Measurements from ENCODE around the gene DNAL1. TPM values are rescaled to one million over a fixed set of nuclear protein-coding genes. Genes with fewer than 3 reads are reported as not detected.

Gene DNAL1
- total RNA-seq, 1 donor from 2014 or later: 5.9 TPM

DNA sequence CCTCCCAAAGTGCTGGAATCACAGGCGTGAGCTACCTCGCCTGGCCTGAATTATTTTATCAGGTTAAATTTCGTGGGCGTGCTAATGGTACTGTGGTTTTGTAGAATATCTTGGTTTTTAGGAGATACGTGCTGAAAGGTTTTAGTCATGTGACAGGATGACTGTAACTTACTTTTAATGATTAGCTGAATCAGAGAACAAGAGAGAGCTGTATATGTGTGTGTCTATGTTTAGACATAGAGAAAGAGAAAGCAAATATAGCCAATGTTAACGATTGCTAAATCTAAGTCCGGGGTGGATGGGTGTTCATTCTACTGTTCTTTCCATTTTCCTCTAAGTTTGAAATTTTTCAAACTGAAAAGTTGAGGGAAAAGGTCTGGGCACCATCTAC, 78.6 kb downstream of the DNAL1 start:
- DNase-seq (ENCODE audit: low read depth, low spot score): no peak

DNA sequence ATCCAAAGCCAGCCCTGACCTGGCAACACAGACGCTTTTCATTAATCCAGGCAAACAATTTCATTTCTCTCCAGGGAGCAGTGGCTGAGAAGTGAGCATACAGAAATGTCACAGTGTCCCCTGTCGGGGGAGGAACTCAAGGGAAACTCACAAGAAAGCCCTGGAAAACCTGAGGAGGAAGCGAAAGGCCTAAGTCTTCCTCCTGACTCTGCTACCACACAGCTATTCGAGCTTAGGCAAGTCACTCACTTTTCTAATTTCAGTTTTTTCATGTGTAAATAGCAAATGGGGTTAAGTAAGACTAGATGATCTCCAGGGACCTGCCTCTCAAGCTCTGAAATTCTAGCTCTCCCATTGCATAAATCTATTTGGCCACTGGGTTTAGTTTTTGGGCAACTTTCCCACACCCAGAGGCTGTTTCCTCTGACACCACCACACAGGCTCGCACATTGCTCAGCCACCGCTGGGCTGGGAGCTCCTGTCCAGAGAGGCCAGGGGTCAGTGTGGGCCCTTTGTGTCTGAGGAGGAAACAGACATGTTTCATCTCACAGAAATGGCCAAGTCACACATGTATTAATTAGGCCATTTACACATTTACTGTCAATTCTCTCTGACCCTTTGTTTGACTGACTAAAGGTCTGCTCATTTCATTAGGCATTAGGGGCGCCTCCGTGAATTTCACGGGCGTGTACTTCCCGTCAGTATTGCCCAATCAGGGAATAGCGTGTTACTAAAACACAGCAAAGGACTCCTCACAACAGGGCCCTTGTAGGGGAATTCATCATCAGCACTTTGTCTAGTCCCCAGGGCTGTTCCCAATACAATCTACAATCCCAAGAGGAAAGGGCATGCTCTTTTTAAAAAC, 79.2 kb downstream of the DNAL1 start:
- peak; percentile 88 for DNase-seq (ENCODE audit: low read depth, low spot score)

DNA sequence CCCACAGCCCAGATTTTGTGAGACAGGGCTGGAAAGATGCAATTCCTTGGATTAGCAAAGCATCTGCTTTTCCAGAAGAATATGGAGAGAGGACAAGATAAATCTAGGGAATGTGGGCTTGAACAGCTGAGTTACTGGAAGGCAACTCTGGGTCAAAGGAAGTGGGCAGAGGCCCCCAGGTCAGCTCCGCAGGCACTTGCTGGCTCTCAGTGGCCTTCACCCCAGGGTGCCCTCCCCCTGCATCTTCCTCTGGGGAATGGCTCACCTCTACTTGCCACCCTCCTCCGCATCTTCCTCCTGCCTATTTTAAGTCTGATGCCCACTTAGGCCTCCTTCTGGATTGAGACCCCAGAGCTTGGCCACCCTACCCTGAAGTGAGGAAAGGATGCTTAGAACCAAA, 79.9 kb downstream of the DNAL1 start:
- no peak for DNase-seq (ENCODE audit: low read depth, low spot score)

DNA sequence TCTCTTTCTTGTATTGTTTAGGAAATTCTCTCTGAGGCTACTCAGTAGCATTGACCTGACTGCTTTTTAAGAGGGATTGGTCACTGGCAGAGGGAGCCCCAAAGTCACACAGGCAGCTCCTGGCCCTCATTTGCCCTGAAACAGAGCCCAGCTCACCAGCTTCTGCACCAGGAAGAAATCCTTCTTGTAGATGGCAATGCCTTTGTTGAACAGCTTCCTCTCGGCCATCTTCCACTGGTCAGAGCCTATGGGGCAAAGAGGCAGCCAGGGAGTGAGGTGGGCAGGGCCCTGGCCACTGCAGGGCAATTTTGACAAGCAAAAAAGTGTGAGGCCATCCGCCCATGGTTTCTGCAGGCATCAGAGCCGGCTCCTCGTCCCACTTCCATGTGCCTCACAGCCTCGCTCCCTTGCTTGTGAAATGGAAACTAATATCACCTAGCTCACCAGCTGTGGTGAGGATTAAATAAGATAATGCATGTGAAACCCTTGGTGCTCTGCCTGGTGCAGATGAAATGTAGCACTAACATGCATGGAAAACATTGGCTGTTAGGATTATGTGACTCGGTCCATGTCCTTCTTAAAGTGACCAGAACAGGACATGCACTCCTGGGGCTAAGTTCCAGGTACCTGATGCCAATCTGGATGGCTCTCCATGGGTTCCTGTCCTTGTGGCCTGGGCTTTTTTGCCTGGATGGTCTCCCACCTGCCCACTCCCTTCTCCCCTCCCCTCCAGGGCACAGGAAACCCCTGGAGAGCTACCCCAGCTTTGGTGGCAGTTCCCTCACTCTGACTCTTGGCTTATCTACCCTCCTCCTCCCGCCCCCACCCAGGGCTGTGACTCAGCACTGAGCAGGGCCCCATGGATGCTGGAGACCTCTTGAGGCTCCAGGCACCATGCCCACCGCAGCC, 80.6 kb downstream of the DNAL1 start:
- no peak for DNase-seq (ENCODE audit: low read depth, low spot score)

DNA sequence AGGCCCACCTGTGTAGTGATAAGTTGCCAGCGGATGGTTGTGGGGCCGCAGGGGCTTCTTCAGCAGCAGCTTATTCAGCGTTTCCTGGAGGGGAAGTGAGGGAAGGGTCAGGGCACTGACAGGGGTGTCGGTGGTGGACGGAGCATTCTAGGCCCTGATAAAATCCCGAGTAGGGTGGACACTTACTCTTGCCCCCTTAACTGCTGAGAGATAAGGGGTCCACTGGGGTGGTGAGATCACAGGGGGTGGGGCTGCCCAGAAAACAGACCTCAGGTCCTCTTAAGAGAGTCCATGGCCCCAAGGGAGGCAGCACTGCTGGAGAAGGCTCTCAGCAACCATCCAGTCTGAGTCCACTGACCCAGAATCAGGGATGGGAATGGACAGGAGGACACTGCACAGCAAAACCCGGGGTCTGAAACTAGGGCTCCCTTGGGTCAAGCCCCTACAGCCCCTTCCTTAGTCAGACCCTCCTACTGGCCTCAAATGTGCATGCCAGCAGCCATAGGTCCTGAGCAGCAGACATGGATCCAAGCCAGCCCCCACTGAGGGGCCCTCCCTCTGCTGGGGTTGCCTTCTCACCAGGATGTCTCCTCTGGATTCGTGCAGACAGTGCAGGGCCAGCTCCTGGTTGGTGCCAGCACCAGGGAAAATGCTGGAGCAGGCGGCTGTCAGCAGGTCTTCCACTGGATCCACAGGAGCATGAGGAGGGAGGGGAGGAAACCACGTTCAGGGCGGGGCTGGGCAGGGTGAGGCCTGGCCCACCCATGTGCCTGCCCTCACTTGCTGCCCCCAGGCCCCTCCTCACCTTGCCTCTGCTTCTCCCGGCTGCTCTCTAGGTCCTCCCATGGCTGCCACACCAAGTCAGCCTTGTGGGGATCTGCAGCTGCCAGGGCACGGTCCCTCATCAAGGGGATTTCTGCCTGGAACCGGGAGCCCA, 81.5 kb downstream of the DNAL1 start:
- no peak for DNase-seq (ENCODE audit: low read depth, low spot score)

DNA sequence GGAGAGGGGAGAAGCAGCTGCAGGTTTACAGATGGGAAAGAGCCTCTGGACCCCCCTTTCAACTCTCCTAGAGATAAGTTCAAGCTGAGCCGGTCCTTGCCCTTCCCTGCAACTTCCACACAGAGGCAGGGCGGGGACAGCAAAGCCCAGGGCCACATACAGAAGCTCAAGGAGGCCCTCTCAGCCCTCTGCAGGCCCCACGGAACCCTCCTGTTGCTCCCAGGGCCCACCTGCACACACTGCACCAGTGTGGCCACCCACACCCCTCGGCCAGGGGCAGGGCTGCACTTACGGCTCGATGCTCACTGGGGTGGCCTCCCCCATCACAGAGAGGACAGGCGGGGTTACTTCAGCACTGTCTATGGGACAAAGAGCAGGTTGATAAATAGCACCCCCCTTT, 82.4 kb downstream of the DNAL1 start:
- no peak for DNase-seq (ENCODE audit: low read depth, low spot score)

DNA sequence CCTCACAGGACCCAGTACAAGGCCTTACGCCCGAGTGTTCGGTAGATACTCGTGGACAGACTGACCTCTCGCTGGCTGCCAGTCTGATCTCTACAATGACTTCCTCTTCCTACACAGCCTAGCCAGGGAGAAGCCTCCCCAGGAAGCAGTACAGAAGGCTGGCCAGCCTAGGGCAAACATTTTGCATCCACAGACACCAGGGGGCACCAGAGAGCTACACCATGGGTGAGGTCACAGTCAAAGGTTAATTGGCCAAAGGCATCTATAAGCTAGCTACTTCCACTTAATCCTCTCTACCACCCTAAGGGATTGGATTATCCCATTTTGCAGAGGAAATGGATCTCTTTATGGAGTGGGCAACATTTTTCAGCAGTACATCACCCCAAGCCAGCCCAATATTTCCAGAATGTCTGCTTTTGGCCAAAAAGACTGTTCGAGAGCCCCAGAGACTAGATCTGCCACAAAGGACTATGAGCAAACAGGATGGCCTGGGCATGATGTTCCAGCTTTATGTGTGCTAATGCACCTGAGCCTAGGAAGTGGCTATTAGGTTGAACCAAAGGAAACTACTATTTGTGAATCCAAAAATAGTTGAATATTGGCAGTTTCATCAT, 84.0 kb downstream of the DNAL1 start:
- DNase-seq (ENCODE audit: low read depth, low spot score): no peak

DNA sequence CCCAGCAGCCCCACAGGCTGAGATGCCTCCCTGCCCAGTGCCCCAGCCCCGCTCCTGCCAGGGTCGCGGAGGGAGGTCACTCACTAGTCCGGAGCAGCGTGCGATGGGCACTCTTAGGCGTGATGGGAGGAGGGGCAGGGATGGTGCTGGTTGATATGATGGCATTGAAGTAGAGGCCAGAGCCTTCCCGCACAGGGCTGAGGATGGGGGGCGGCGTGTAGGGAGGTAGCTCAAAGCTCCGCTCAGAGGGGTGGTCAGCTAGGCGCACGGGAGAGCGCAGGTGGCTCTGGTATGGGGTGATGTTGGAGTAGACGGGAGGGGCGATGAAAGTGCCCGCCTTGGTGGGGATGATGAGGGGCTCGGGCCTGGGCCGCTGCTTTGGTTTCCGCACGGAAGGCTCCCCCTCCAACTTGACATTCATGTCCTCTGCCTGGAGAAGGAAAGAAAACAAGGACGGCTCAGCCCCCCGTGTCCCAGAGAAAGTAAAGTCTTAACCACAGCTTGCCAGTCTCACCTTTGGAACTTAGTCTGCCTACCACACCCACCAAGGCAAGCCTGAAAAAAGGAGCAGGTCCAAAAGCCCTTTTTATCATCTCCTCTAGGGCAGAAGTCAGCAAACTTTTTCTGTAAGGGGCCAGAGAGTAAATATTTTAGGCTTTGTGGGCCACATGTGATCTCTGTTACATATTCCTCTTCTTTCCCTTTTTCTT, 84.9 kb downstream of the DNAL1 start:
- DNase-seq (ENCODE audit: low read depth, low spot score): no peak

DNA sequence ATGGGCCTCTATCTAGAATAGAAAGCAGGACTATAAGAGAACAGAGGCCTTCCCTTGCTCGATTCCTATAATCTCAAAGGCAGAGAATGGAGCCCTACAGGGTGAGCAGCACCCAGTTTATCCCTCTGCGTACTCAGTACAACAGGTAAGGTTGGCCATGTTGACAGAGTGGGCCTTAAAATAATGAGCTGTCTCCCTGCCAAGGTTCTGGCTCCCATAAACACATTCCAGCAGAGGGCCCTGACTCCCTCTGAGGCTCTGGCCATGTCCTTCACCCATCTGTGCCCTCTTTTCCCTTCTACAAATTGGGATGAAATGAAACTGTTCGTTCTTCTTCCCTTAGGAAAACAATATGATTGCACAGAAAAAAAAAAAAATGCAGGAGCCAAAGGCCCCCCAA, 86.3 kb downstream of the DNAL1 start:
- DNase-seq (ENCODE audit: low read depth, low spot score): no peak

DNA sequence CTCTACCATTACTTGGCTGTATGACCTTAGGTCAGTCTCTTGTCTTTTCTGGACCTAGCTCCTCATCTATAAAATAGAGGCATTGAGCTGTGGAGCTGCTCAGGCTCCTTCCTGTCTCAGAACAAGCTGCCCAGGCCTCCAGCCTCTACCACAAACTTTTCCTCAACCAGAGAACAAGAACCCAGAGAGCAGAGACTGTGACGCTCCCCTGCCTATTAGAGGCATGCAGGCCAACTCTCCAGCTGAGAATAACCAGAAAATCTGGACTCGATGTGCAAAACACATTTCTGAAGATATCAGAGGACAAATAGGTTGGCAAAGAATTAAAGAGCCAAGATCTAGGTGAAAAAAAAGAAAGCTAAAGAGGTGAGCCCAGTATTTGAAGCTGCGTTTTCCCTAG, 87.2 kb downstream of the DNAL1 start:
- no peak for DNase-seq (ENCODE audit: low read depth, low spot score)

DNA sequence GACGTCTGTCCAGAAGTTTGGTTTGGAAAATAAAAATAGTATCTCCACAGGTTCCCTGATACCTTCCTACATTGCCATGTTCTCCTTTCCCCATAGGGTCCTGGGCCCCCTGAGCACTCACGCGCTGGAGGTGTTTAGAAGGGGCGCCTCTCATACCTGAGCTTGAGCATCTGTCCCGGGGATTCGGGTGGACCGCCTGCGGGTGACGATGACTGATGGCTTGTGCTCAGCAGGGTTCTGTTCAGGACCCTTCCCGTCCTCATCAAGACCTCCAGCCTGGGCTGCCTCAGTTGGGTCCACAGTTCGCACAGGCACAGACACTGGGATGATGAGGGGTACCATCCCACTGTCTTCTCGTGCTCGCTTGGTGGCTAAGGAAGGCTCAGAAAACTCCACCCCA, 92.1 kb downstream of the DNAL1 start:
- DNase-seq (ENCODE audit: low read depth, low spot score): no peak

DNA sequence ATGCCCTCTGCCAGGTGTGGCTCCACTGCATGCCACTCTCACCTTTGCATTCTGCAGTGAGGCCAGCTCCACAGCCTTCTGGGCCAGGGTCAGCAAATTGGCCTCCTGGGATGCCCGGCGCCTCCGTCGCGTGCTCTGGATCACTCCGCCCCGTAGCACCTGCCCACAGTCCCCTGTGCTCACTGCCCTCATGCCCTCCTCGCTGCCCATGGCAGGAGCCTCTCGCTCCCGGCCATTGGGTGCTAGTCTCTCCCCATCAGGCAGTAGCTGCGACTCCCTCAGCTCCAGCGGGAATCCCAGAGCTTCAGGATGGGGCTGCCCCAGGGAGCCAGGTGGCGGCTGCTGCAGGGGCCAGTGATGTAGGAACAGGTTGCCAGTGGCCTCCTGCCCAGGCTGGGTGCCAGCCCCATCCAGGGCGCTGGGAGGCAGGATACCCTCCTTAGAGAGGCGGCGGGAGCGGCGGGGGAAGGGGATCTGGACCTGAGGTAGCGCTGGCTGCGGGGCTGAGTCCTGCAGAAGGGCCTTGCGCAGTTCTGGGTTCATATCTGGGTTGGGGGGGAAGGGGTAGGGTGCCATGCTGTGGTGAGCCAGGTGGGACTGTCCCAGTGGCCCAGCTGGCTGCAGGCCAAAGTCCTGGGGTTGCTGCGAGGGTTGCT, 93.9 kb downstream of the DNAL1 start:
- DNase-seq (ENCODE audit: low read depth, low spot score): no peak

DNA sequence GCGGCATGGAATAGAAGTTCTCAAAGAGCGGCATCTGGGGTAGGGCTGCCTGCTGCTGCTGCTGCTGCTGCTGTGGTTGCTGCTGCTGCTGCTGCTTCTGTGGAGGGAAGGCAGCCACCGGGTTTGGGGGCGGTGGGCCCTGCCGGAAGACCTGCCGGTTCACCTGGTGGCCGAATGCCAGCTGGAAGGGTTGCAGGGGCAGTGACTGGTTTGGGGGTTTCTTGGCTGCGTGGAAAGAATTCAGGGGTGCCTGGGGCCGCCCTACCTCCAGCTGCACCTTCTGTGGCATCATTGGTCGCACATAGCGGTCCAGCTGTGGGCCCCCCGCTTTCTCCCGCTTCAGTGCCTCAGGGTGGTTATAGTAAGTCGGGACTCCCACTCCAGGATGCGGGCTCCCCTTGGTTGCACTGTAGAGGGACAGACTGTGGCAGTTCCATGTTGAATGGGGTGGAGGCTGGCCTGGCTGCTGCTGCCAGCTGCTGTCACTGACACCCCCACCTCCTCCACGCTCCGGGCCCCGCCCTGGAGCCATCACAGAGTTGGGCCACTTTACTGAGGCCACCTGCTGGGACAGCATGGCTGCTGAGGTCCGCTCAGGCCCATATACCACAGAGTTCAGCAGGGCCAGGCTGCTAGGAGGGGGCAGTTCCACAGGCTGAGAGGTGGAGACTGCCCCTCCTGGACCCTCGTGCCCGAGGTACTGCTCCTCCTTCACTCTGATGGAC, 94.5 kb downstream of the DNAL1 start:
- no peak for DNase-seq (ENCODE audit: low read depth, low spot score)

DNA sequence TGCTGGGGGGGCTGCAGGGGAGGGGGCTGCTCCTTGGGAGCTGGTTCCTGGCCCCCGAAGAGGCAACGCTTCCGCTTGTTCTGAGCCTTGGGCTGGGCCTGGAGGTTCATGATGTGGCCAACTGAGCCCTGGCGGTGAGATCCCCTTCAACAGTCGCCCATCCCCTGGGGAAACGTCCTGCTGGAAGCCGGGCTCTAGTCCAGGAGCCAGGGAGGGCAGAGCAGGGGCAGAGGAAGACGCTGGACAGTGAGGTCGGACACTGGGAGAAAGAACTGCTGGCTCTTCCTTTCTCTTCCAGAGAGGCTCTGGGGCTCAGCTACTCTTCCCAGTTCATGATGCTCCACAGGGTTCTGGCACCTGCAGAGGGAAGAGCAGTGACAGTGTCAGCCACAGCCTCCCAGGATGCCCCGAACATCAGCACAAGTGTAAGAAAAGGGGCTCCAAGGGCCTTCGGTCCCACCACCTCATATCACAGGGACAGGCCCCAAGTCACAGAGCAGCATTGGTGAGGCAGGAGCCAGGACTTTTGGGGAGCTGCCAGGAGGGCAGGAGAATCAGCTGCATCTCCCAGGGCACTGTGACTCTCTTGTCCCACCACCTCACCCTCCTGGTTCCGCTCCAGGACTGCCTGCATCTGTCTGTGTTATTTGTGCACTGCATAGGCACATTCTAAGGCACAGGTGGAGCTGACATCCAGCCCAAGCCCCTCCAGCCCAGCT, 95.3 kb downstream of the DNAL1 start:
- DNase-seq (ENCODE audit: low read depth, low spot score): no peak

DNA sequence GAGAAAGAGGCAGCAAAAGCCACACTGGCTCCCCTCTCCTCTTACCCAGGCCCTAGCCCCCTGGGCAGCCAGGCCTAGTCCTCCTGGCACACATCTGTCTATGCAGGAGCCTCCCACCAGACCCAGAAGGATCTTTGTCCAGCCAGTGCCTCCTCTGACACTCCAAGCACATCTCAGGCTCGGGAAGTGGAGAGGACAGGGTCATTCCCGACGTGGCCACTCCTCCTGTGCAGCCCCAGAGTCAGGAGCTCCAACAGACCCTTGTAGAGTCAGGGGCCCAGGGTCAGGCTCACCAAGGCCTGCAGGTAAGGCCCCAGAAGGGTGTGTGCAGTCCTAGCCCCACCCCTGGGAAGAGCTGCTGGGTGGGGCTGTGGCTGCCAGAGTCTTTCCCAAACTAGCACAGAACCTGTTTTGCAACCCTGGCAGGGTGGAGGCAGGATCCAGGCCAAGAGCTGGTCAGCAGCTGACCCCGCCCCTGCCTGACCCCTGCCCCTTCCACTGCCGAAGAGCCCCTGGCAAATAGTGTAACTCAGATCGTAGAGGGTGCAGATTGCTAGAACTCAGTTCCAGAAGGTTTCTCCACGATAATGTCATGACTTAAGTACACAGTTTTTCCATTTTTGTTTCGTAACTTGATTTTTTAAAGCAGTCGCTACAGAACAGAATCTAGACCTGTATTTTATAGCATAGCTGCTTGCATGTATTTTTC, 96.0 kb downstream of the DNAL1 start:
- DNase-seq (ENCODE audit: low read depth, low spot score): no peak

DNA sequence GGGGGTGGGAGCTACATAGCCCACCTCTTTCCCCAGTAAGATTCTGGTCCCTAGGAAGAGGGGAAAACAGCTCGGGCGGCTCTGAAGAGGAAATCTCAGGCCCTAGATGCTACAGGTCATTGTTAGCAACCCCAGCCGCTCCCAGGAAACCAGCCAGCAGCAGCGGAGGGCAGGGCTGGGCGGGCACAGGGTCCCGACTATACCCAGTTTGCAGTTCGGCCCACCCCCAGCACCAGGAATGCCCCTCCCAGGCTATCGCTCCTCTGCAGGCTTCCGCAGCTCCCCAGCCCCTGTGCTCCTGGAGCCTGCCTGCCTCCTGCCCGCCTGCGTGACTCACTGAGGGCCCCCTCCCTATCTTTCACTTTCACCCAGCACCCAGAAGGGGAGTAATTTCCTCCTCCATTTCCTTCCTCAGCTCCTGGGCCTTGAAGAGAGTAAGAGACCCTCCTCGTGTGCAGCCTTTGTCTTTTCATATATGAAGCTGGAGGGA, 96.6 kb downstream of the DNAL1 start:
- DNase-seq (ENCODE audit: low read depth, low spot score): peak; percentile 83

DNA sequence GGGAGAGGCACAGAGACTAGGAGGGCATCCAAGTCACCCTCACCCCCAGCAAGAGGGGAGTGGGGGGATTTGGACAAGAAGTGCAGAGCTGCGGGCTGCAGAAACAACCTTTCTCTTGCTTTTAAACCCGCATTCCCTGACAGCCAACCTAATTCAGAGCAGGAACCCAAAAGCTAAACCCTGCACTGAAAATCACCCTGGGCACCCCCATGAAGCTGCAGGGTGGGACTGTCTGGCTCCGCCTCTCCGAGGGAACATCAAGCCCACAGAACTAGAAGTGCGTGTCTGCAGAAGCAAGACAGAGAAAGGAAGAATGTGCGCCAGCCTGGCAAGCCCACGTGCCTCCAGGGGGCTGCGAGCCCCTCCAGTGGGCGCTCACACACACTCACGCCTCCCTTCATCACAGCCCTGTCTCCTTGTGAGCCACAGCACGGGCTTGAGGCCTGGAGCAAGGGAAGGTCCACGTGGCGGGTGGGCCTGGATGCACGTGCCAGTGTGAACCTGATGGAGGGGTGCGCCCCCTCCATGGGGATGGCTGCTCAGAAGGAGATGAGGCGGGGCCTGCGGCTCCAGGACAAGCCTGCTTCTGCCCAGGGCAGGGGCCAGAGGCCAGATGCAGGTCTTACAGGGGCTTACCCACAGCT, 97.2 kb downstream of the DNAL1 start:
- no peak for DNase-seq (ENCODE audit: low read depth, low spot score)

Data from pulmonary artery endothelial cell (primary cell).